GM21825 (cell line): Measurements from ENCODE around the gene ZNF469.

Experiments used
- ATAC-seq: cut with Tn5 transposase; IDR thresholded peaks from one replicate; pipeline ENCODE4 v1.9.1; 2021; ENCODE audit warnings: mild to moderate bottlenecking, moderate library complexity; ENCODE audit not compliant: unreplicated experiment

Gene ZNF469

DNA sequence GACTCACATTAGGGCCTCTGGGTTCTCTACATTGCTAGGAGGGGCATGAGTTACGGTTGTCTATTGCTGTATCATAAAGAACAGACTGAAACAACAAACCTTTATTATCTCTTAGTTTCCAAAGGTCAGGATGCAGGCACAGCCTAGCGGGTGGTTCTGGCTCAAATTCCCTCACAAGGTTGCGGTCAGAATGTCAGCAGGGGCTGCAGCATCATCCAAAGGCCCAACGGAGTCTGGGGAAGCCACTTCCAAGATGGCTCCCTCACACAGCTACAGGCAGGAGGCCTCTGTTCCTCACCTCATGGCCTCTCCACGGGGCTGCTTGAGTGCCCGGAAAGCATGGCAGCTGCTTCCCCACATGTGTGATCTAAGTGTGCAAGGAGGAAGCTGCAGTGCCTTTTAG lies 40.7 kb downstream of the ZNF469 start:
- ATAC-seq = no peak

GRCh38 chr16:88424587-88425235 lies 42.0 kb downstream of the ZNF469 start:
- ATAC-seq = no peak

- no peak for ATAC-seq
Observed at GRCh38 chr16:88426018-88426417, 43.3 kb downstream of the ZNF469 start.

DNA sequence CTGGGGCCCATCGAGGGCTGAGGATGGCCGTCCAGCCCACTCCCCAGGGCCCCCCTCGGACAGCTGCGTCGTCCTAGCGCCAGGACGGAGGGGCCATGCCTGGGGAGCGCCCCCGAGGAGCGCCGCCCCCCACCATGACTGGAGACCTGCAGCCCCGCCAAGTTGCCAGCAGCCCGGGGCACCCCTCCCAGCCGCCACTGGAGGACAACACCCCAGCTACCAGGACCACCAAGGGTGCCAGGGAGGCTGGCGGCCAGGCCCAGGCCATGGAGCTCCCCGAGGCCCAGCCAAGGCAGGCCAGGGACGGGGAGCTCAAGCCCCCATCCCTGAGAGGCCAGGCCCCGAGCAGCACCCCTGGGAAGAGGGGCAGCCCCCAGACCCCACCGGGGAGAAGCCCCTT lies 44.6 kb downstream of the ZNF469 start:
- no peak for ATAC-seq

GRCh38 chr16:88428156-88428555 lies 45.4 kb downstream of the ZNF469 start:
- ATAC-seq = no peak

DNA sequence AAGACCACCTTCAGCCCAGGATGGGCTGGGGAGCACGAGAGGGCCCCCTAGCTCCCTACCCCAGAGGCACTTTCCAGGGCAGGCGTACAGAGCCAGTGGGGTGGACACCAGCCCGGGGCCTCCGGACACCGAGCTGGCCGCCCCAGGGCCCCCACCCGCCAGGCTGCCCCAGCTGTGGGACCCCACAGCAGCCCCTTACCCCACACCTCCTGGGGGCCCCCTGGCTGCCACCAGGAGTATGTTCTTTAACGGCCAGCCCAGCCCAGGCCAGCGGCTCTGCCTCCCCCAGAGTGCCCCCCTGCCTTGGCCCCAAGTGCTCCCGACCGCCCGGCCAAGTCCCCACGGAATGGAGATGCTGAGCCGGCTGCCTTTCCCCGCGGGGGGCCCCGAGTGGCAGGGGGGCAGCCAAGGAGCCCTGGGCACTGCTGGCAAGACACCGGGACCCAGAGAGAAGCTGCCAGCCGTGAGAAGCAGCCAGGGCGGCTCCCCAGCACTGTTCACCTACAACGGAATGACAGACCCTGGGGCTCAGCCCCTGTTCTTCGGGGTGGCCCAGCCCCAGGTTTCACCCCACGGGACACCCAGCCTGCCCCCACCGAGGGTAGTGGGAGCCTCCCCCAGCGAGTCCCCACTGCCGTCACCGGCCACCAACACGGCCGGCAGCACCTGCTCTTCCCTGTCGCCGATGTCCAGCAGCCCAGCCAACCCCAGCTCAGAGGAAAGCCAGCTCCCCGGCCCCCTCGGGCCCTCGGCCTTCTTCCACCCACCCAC lies 46.0 kb downstream of the ZNF469 start:
- no peak for ATAC-seq

DNA sequence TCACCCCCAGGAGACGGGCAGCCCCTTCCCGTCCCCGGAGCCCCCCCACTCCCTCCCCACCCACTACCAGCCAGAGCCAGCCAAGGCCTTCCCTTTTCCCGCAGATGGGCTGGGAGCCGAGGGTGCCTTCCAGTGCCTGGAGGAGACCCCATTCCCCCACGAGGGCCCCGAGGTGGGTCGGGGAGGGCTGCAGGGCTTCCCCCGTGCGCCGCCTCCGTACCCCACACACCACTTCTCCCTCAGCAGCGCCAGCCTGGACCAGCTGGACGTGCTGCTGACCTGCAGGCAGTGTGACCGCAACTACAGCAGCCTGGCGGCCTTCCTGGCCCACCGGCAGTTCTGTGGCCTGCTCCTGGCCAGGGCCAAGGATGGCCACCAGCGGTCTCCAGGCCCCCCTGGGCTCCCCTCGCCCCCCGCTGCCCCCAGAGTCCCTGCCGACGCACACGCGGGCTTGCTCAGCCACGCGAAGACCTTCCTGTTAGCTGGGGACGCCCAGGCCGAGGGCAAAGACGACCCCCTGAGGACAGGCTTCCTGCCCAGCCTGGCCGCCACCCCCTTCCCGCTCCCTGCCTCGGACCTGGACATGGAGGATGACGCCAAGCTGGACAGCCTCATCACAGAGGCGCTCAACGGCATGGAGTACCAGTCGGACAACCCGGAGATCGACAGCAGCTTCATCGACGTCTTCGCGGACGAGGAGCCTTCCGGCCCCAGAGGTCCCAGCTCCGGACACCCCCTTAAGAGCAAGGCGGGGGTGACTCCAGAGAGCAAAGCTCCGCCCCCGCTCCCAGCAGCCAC lies 46.8 kb downstream of the ZNF469 start:
- no peak for ATAC-seq

DNA sequence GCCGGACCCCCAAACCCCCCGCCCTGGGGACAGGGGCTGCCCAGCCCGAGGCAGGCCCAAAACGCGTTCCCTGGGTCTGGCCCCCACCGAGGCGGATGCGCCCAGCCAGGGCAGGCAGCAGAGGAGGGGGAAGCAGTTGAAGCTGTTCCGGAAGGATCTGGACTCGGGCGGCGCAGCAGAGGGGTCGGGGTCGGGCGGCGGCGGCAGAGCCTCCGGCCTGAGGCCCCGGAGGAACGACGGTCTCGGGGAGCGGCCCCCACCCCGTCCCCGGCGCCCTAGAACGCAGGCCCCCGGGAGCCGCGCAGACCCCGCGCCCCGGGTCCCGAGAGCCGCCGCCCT lies 47.4 kb downstream of the ZNF469 start:
- ATAC-seq = no peak

GRCh38 chr16:88430524-88431446 lies 48.0 kb downstream of the ZNF469 start:
- ATAC-seq = peak; percentile 55

DNA sequence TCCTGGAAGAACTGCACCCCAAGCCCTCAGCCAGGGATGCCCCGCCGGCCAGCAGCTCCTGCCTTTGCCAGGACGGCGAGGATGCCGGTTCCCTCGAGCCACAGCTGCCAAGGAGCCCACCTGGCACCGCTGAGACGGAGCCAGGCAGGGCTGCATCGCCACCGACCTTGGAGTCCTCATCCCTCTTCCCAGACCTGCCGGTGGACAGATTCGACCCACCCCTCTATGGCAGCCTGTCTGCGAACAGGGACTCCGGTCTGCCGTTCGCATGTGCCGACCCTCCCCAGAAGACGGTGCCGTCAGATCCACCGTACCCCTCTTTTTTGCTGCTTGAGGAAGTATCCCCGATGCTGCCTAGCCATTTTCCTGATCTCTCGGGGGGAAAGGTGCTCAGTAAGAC lies 48.9 kb downstream of the ZNF469 start:
- ATAC-seq = no peak

GRCh38 chr16:88432174-88432573 lies 49.4 kb downstream of the ZNF469 start:
- ATAC-seq = no peak
